Upper lobe of right lung (tissue), 1 donor: ENCODE measurements around the gene FRMD4A. TPM values are rescaled to one million over a fixed set of nuclear protein-coding genes. Genes with fewer than 3 reads are reported as not detected.

Experiments
- ATAC-seq: fragments of 200-7000 bp; cut with Tn5 transposase; one replicate; pipeline ENCODE4 v1.9.1; 2020; ENCODE audit warnings: mild to moderate bottlenecking, moderate library complexity
- DNase-seq: peaks from one replicate; pipeline ENCODE4 v3.0.0-alpha.2; 2020
- H3K27ac ChIP-seq: fragments of 200-600 bp; one replicate; pipeline ENCODE4 v1.8.0; 2022
- H3K27me3 ChIP-seq: fragments of 200-600 bp; one replicate; pipeline ENCODE4 v1.8.0; 2022; ENCODE audit warnings: mild to moderate bottlenecking
- H3K36me3 ChIP-seq: fragments of 200-600 bp; one replicate; pipeline ENCODE4 v1.8.0; 2022
- H3K4me1 ChIP-seq: fragments of 200-600 bp; one replicate; pipeline ENCODE4 v1.8.0; 2022
- H3K4me3 ChIP-seq: fragments of 200-600 bp; one replicate; pipeline ENCODE4 v1.8.0; 2022; ENCODE audit warnings: mild to moderate bottlenecking
- H3K9me3 ChIP-seq: fragments of 200-600 bp; one replicate; pipeline ENCODE4 v1.8.0; 2022
- intact Hi-C: fragments of 100-400 bp; cut with DNase I; formaldehyde crosslinking; loops from one replicate; pipeline ENCODE4 v1.11.0; 2022
- total RNA-seq: library from RNA; stranded (reverse); fragmentation: NEBNext Ultra II Directional; extraction: Animal tissue kit (Norgen Biotek cat#: 25700); gene quantifications from one replicate; pipeline ENCODE4 v1.2.1, GENCODE V29; 2021
- TF ChIP-seq, protein P1 (sequence below): fragments of 200-600 bp; IDR thresholded peaks from one replicate; pipeline ENCODE4 v1.8.0; 2022; ENCODE audit warnings: antibody characterized with exemption
- donor health status: DM: no; HTN: yes; CAD: no; lungs with severe emphysema.

FRMD4A gene
- total RNA-seq, 1 donor from 2014 or later = 38.3 TPM

DNA sequence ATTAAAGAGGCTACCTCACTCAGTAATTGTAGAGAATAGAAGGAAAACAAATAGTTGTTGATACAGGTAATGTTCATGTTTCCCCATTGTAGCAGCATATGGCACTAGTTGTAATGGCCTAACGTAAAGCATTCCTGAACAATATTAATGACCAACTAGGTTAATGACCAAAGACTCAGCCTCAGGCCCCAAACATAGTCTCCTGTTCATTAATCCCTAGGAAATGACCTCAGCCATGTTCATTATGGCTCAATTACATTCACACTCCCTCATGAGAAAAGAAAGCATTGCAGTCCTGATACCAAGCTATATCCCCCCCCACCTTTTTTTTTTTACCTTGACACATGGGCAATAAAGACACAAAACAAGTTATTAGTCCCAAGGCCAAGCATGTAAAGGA is 12.7 kb downstream of the FRMD4A start:
- H3K4me1 ChIP-seq = no peaks in the 10 kb centered on the region
- ATAC-seq (no peak), DNase-seq (no peak)
- H3K9me3 ChIP-seq = no peaks in the 10 kb centered on the region
- no peaks in the 10 kb centered on the region for H3K36me3 ChIP-seq
- TF ChIP-seq, protein P1, sequence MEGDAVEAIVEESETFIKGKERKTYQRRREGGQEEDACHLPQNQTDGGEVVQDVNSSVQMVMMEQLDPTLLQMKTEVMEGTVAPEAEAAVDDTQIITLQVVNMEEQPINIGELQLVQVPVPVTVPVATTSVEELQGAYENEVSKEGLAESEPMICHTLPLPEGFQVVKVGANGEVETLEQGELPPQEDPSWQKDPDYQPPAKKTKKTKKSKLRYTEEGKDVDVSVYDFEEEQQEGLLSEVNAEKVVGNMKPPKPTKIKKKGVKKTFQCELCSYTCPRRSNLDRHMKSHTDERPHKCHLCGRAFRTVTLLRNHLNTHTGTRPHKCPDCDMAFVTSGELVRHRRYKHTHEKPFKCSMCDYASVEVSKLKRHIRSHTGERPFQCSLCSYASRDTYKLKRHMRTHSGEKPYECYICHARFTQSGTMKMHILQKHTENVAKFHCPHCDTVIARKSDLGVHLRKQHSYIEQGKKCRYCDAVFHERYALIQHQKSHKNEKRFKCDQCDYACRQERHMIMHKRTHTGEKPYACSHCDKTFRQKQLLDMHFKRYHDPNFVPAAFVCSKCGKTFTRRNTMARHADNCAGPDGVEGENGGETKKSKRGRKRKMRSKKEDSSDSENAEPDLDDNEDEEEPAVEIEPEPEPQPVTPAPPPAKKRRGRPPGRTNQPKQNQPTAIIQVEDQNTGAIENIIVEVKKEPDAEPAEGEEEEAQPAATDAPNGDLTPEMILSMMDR = no peak
- H3K27me3 ChIP-seq = peaks cover 5% of the 10 kb centered on the region
- no peak overlapping the region for H3K4me3 ChIP-seq
- intact Hi-C loops = no loop called here
- H3K27ac ChIP-seq = no peak overlapping the region

DNA sequence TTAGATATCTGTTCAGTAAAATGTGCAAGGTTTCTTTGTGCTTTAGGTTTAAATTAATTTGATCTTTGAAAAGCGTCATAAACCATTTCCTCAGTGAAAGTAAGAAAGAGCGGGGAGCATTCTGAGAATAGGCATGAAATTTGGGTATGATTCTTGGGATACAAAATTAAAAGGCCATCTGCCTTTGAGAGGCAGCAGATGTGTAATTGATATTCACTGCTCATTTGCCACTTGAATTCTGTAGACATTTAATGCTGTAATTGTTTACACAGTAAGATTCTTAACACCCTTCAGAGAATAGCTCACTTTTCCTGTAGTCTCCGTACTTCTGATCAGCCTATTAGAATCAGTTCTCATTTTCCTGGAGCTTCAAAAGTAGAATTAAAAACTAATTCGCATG is 18.7 kb downstream of the FRMD4A start:
- no peaks in the 10 kb centered on the region for H3K9me3 ChIP-seq
- ATAC-seq (no peak), DNase-seq (no peak)
- no peaks in the 10 kb centered on the region for H3K36me3 ChIP-seq
- H3K27ac ChIP-seq = no peak overlapping the region
- TF ChIP-seq, protein P1 = no peak
- H3K4me1 ChIP-seq = no peaks in the 10 kb centered on the region
- H3K27me3 ChIP-seq = peaks cover 22% of the 10 kb centered on the region
- no peak overlapping the region for H3K4me3 ChIP-seq
- intact Hi-C loops = no loop called here

DNA sequence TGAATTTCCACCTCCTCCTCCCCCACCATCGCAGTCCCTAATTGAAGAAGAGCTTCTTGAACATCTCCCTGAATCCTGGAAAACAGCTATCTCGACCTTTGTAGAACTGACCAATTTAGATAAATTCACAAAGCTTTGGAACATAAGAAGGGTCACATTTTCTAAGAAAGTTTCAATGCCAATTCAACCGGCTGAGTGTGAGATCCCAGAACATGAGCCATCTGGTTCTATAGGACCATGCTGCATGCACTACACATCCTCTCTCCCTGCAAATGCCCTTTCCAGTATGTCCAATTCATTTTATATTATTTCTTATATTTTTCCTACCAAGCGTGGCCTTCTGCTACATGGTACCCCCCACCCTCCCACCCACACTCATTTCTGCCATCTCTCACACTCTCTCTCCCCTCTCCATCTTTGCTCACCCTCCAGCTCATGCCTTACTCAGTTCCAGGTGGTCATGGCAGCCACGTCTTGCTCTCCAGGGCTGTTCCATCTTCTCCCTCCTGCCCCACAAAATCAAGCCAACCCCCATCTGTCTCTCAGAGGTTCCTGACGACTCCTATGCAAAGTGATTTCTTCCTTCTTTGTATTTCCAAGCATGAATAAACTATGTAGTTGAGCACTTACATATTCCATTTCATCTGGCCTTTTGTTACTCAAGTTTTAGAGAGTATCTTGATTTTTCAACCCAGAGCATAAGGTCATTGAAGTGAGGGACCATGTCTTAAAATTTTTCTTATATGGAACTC is 19.3 kb downstream of the FRMD4A start:
- no peak overlapping the region for H3K27ac ChIP-seq
- TF ChIP-seq, protein P1 = no peak
- DNase-seq (no peak), ATAC-seq (no peak)
- peaks cover 22% of the 10 kb centered on the region for H3K27me3 ChIP-seq
- H3K9me3 ChIP-seq = no peaks in the 10 kb centered on the region
- intact Hi-C loops = no loop called here
- no peaks in the 10 kb centered on the region for H3K36me3 ChIP-seq
- H3K4me3 ChIP-seq = no peak overlapping the region
- no peaks in the 10 kb centered on the region for H3K4me1 ChIP-seq

DNA sequence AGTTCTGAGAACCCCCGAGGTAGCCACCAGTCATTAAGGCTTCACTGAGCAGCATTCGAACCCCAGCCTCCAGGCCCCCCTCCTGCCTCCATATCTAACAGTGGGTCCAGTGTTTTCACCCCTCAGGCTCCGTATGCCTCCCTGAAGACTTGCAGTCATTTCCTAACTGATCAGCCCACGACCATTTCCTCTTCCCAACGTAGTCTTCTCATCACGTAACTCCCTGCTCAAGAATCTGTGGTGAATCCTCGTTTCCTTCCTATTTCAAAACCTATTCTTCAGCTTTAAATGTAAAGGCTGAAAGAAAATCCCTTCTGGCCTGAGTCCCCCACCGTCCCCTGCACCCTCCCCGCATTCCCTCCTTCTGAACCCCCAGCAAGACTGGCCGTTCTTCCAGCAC is 21.1 kb downstream of the FRMD4A start:
- DNase-seq = no peak
- intact Hi-C loops = no loop called here
- TF ChIP-seq, protein P1 = no peak
- H3K27ac ChIP-seq = no peak overlapping the region
- H3K4me1 ChIP-seq = no peaks in the 10 kb centered on the region
- H3K36me3 ChIP-seq = no peaks in the 10 kb centered on the region
- H3K9me3 ChIP-seq = no peaks in the 10 kb centered on the region
- H3K27me3 ChIP-seq = peaks cover 22% of the 10 kb centered on the region
- H3K4me3 ChIP-seq = no peak overlapping the region
- no peak for ATAC-seq

DNA sequence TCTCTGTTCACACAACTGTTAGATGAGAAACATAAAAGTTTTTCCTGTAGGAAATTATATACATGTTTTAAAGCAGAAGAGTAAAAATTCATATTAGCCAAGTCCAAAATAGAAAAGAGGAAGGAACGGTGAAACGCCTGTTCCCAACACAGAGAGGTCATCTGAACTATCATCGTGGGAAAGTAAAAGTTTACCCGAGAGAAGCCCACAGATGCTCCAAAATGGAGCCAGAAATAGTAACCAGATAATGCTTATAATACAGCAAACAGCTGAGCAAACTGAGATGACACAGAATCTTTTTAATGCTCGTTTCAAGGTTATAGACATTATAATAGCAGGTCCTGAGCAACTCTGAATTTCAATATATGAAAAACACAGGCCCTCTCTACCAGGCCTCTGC is 24.5 kb downstream of the FRMD4A start:
- TF ChIP-seq, protein P1 = no peak
- DNase-seq (no peak), ATAC-seq (no peak)
- intact Hi-C loops = no loop called here
- Histone ChIP-seq H3K36me3 (no peaks in the 10 kb centered on the region), H3K4me3 (no peak overlapping the region), H3K27ac (no peak overlapping the region), H3K9me3 (no peaks in the 10 kb centered on the region), H3K27me3 (peaks cover 10% of the 10 kb centered on the region), H3K4me1 (no peaks in the 10 kb centered on the region)
